ENCODE data around the gene THOC6. TPM values are rescaled to one million over a fixed set of nuclear protein-coding genes. Genes with fewer than 3 reads are reported as not detected.

THOC6 gene
- total and polyA plus RNA-seq, 9 of the 15 experiments (the other 6 are each of a cell fraction or from before 2014, with no cell fraction given) = 2.5 to 65.4 (median 42.3) TPM

- TF ChIP-seq FOXM1 (IDR thresholded peaks at IDR 0.05; ENCODE audit: low read depth) = no peak
- TF ChIP-seq FOXM1 (CRISPR knock-in tag; IDR thresholded peaks at IDR 0.05; ENCODE audit: low read depth) = no peak
- no peak for TF ChIP-seq PTRF (tag; IDR thresholded peaks at IDR 0.05)
- TF ChIP-seq MEF2D (tag; conservative IDR thresholded peaks at IDR 0.05; ENCODE audit: low read depth) = no peak
- TF ChIP-seq ZNF217 (CRISPR knock-in tag; IDR thresholded peaks at IDR 0.05) = no peak
- no peak for TF ChIP-seq POLR2AphosphoS5 (IDR thresholded peaks at IDR 0.05; ENCODE audit: control insufficient read depth, insufficient read depth, low read depth, low read length)
- TF ChIP-seq RB1 (IDR thresholded peaks at IDR 0.05; ENCODE audit: low read depth) = peak; percentile 69; the same call in 1 of the 2 replicates
- no peak for TF ChIP-seq HMGN3 (IDR thresholded peaks at IDR 0.05; ENCODE audit: borderline replicate concordance, extremely low read depth, insufficient read length, low read depth, low read length)
- no peak for TF ChIP-seq XRCC5 (IDR thresholded peaks at IDR 0.05; ENCODE audit: low read depth, low read length)
- TF ChIP-seq ZNF3 (CRISPR knock-in tag; IDR thresholded peaks at IDR 0.05) = no peak
- no peak for TF ChIP-seq POU5F1 (IDR thresholded peaks at IDR 0.05; ENCODE audit: borderline replicate concordance, low read depth, low read length, partially characterized antibody)
- no peak for TF ChIP-seq NR2F6 (CRISPR knock-in tag; IDR thresholded peaks at IDR 0.05)
- TF ChIP-seq RCOR1 (IDR thresholded peaks at IDR 0.05; ENCODE audit: borderline replicate concordance in 1 of 2, low read depth in 2 of 2, low read length in 2 of 2) = no peak
- TF ChIP-seq ZC3H11A (IDR thresholded peaks at IDR 0.05; ENCODE audit: low read depth, low read length) = no peak
- no peak for TF ChIP-seq C11orf30 (IDR thresholded peaks at IDR 0.05; ENCODE audit: low read depth)
- no peak for TF ChIP-seq ZNF175 (CRISPR knock-in tag; IDR thresholded peaks at IDR 0.05; ENCODE audit: low read depth)
- no peak for TF ChIP-seq RBM14 (IDR thresholded peaks at IDR 0.05; ENCODE audit: borderline replicate concordance, insufficient read depth, low read depth, low read length)
- TF ChIP-seq STAT5A (IDR thresholded peaks at IDR 0.05; ENCODE audit: borderline replicate concordance, low read length) = no peak
- no peak for TF ChIP-seq ZNF165 (CRISPR knock-in tag; IDR thresholded peaks at IDR 0.05; ENCODE audit: borderline replicate concordance)
- no peak for TF ChIP-seq RFX5 (IDR thresholded peaks at IDR 0.05; ENCODE audit: low read depth, low read length)
- TF ChIP-seq ZKSCAN1 (IDR thresholded peaks at IDR 0.05; ENCODE audit: low read depth, low read length) = no peak
- no peak for TF ChIP-seq MYC (IDR thresholded peaks at IDR 0.05; ENCODE audit: low read depth, low read length)
- no peak for TF ChIP-seq MYC (CRISPR knock-in tag; IDR thresholded peaks at IDR 0.05; ENCODE audit: borderline replicate concordance, low read depth)
- no peak for TF ChIP-seq E2F8 (IDR thresholded peaks at IDR 0.05; ENCODE audit: low read depth, partially characterized antibody)
- no peak for TF ChIP-seq ZFPM2 (CRISPR knock-in tag; IDR thresholded peaks at IDR 0.05)
- no peak for TF ChIP-seq GATA2 (CRISPR knock-in tag; IDR thresholded peaks at IDR 0.05)
- TF ChIP-seq BCL6 (CRISPR knock-in tag; IDR thresholded peaks at IDR 0.05) = no peak
- peak; percentile 80 to 83 for TF ChIP-seq NRF1 (conservative IDR thresholded peaks at IDR 0.05 in 1 of 2, IDR thresholded peaks at IDR 0.05 in 1 of 2)
- no peak for TF ChIP-seq ZKSCAN3 (CRISPR knock-in tag; IDR thresholded peaks at IDR 0.05)
- no peak for TF ChIP-seq YBX1 (IDR thresholded peaks at IDR 0.05)
These were observed 5.8 kb downstream of the THOC6 start (continued) for GRCh38 chr16:3029491-3030221.

Measured in K562 (cell line).